Chondrocyte (in vitro differentiated cells): ENCODE results near the gene SMARCAL1. TPM values are rescaled to one million over a fixed set of nuclear protein-coding genes. Genes with fewer than 3 reads are reported as not detected.
"Not testable (repeated sequence)": the region's sequence is repeated elsewhere in the genome, so short reads cannot be mapped to it uniquely, and the experiment has no call there.

ENCODE experiments used
- DNase-seq: peaks from one replicate; pipeline ENCODE4 v3.0.0; 2021; ENCODE audit warnings: mixed read lengths, low spot score
- H3K27ac Mint-ChIP-seq: one replicate; pipeline ENCODE4 v1.8.0; 2021; ENCODE audit warnings: mild to moderate bottlenecking, moderate library complexity, mixed read lengths; ENCODE audit not compliant: unreplicated experiment
- H3K27me3 Mint-ChIP-seq: 2 replicates; pipeline ENCODE4 v1.8.0; 2021; ENCODE audit warnings: low read depth, mixed read lengths
- H3K36me3 Mint-ChIP-seq: 2 replicates; pipeline ENCODE4 v1.8.0; 2021; ENCODE audit warnings: low read depth, mixed read lengths
- H3K4me1 Mint-ChIP-seq: 2 replicates; pipeline ENCODE4 v1.8.0; 2021; ENCODE audit warnings: low read depth, mild to moderate bottlenecking, mixed read lengths
- H3K4me3 Mint-ChIP-seq: one replicate; pipeline ENCODE4 v1.8.0; 2021; ENCODE audit warnings: mild to moderate bottlenecking, moderate library complexity, mixed read lengths; ENCODE audit not compliant: unreplicated experiment
- H3K9me3 Mint-ChIP-seq: 2 replicates; pipeline ENCODE4 v1.8.0; 2021; ENCODE audit warnings: low read depth, mixed read lengths
- total RNA-seq: library from RNA; stranded (reverse); gene quantifications from 3 replicates; pipeline ENCODE4 v1.2.1, GENCODE V29; 2021
- TF ChIP-seq, protein P1 (sequence below): fragments of 200-600 bp; sonication (generic); IDR thresholded peaks from 2 replicates; pipeline ENCODE4 v1.5.0; 2021; ENCODE audit warnings: antibody characterized with exemption, mild to moderate bottlenecking, moderate library complexity

Gene SMARCAL1
- total RNA-seq, 1 donor from 2014 or later: 26.3 TPM

DNA sequence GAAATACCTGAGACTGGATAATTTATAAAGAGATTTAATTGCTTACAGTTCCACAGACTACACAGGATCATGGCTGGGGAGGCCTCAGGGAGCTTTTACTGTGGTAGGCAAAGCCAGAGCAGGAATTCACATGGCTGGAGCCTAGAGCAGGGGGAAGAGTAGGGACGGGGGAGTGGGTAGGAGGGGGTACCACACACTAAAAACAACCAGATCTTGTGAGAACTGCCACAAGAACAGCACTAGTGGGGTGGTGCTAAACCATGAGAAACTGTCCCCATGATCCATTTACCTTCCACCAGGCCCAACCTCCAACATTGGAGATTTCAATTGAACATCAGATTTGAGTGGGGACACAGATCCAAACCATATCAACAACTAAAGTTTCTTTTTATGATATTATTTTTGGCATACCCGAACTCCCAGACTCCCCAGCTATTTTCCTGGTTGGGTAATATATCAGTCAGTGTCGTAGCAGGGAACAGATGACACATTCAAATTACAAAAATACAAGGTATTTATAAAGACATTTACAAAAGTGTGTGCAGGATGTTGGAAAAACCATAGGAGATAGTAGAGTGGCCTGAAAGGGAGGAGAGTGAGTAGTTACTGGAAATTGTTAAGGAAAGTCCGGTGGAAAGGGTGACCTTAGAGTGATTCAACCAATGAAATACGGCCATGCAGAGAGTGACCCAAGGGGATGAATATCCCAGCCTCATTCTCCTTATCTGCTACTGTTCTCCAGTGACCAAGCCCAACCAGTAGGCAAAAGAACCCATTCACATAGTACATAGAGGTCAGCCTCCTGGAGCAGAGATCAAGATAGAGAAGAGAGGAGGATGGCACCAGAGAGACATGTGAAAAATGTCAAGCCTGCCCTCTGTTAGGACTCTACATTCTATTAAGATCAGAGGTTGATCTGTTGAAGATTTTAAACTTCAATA lies 95.2 kb downstream of the SMARCAL1 start:
- H3K36me3 Mint-ChIP-seq: peaks cover 18% of the 10 kb centered on the region
- H3K9me3 Mint-ChIP-seq: no peaks in the 10 kb centered on the region
- peak overlapping the region; percentile 34 for H3K27ac Mint-ChIP-seq

DNA sequence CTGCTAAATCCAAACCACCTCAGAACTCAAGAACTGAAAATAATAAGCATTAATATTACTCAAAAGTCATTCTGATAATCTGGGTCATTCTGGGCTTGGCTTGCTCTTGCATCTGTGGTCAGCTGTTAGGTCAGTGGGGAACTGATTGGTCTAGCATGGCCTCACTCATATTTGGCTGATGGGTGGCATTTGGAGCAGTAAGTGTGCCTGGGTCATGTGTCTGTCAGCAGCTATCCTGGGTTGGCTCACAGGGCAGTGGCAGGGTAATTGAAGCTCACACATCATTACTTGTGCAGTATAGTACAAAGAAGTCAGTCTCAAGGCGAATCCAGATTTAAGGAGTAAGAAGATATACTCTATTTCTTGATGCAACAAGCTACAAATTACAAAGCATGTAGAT lies 95.9 kb downstream of the SMARCAL1 start:
- Mint-ChIP-seq H3K36me3 (peaks cover 12% of the 10 kb centered on the region), H3K4me3 (no peak overlapping the region), H3K4me1 (peaks cover 28% of the 10 kb centered on the region), H3K27me3 (no peaks in the 10 kb centered on the region), H3K27ac (no peak overlapping the region), H3K9me3 (no peaks in the 10 kb centered on the region)
- no peak for DNase-seq
- TF ChIP-seq, protein P1, sequence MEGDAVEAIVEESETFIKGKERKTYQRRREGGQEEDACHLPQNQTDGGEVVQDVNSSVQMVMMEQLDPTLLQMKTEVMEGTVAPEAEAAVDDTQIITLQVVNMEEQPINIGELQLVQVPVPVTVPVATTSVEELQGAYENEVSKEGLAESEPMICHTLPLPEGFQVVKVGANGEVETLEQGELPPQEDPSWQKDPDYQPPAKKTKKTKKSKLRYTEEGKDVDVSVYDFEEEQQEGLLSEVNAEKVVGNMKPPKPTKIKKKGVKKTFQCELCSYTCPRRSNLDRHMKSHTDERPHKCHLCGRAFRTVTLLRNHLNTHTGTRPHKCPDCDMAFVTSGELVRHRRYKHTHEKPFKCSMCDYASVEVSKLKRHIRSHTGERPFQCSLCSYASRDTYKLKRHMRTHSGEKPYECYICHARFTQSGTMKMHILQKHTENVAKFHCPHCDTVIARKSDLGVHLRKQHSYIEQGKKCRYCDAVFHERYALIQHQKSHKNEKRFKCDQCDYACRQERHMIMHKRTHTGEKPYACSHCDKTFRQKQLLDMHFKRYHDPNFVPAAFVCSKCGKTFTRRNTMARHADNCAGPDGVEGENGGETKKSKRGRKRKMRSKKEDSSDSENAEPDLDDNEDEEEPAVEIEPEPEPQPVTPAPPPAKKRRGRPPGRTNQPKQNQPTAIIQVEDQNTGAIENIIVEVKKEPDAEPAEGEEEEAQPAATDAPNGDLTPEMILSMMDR: no peak

More for the DNA sequence above, 95.2 kb downstream of the SMARCAL1 start:
- Mint-ChIP-seq H3K4me3 (no peak overlapping the region), H3K27me3 (no peaks in the 10 kb centered on the region), H3K4me1 (peaks cover 36% of the 10 kb centered on the region)
- TF ChIP-seq, protein P1: no peak
- DNase-seq: no peak

DNA sequence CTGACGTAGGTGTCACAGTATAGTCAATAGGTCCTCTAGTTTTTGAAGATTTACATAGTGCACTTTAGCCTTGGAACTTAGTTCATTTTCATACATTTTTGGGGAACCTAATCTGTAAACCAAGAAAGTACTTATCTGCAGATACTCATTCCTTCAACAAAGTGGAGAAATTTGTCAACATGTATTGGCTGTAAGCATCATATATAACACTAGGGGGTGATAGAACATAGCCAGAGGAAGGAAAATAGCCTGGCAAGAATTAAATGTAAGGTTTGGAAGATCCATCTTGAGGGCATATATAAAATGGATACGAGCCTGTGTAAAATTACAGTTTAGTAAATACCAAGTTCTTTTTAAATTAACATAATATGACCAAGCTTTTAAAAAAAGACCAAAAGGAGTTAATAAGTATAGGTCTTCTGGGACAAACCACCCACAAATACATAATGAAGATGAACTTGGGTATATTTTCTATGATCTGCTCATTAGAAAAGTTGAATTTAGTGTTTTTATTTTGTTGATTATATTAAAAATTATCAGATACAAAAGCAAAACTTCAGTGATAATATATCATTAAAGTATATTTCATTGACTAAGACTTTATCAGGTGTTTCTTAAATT lies 104.6 kb downstream of the SMARCAL1 start:
- TF ChIP-seq, protein P1: peak; percentile 93
- Mint-ChIP-seq H3K4me3 (no peak overlapping the region), H3K9me3 (no peaks in the 10 kb centered on the region), H3K4me1 (peaks cover 22% of the 10 kb centered on the region), H3K36me3 (peaks cover 3% of the 10 kb centered on the region), H3K27me3 (no peaks in the 10 kb centered on the region), H3K27ac (no peak overlapping the region)
- no peak for DNase-seq

DNA sequence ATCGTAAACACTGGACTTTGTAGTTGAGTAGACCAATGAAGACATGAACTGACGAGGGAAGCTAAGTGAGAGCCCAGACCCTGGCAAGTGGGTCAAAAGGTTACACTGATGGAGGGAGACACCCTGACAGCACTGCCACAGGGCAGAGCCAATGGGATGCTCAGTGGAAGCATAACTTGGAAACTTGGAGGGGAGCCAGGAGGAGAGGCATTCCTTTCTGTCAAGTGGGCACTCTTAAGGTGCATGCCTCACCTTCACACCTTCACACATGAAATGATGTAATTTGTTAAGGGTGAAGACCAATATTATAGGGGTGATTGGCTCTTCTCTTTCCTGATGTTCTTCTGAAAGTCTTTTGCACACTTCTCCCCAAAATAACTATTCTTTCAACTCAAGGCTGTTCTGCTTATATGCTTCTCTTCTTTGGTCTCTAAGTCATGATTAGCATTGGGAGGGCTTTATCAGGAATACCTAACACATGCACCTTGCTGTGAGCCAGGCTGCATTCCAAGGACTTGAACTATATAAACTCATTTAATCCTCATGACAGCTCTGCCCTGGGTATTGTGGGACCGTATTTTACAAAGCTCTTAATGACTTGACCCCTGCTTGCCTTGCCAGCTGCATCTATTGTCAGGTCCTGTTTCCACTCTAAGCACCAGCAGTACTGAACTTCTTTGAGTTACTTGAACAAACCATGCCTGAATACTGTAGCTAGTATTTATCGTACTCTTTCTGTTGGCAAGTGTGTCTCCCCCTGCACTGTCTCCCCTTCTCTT lies 105.4 kb downstream of the SMARCAL1 start:
- Mint-ChIP-seq H3K27ac (no peak overlapping the region), H3K4me1 (peaks cover 22% of the 10 kb centered on the region), H3K4me3 (no peak overlapping the region), H3K27me3 (no peaks in the 10 kb centered on the region), H3K36me3 (peaks cover 3% of the 10 kb centered on the region), H3K9me3 (no peaks in the 10 kb centered on the region)
- TF ChIP-seq, protein P1: no peak
- DNase-seq: no peak

DNA sequence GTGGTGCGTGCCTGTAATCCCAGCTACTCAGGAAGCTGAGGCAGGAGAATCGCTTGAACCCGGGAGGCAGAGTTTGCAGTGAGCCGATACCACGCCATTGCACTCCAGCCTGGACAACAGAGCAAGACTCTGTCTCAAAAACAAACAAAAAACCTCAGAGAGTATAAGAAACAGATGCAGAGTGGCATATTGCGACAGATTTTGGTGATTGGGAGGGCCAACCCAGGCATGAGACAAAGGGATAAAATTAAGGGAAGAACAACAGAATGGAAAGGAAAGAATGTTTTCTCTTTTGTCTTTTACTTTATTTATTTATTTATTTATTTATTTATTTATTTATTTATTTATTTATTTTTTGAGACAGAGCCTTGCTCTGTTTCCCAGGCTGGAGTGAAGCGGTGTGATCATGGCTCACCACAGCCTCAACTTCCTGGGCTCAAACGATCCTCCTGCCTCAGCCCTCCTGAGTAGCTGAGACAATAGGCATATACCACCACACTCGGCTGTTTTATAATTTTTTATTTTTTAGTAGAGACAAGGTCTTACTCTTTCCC lies 106.4 kb downstream of the SMARCAL1 start:
- H3K27me3 Mint-ChIP-seq, H3K9me3 Mint-ChIP-seq, DNase-seq, H3K36me3 Mint-ChIP-seq, H3K27ac Mint-ChIP-seq, H3K4me3 Mint-ChIP-seq: not testable (repeated sequence)
- peaks cover 22% of the 10 kb centered on the region for H3K4me1 Mint-ChIP-seq
